RPMI7951 (cell line): ENCODE measurements around the gene IL1RAPL1. TPM values are rescaled to one million over a fixed set of nuclear protein-coding genes. Genes with fewer than 3 reads are reported as not detected.
A peak's percentile ranks its signal among the peaks of the same experiment; 100 is the strongest.

Experiments used
- DNase-seq: peaks from one replicate; pipeline ENCODE4 v3.0.0-alpha.2; 2012; ENCODE audit warnings: low read depth
- total RNA-seq: library from RNA; depleted of rRNA; stranded (reverse); fragments of >200 nt; shearing (Covaris generic); gene quantifications from 2 replicates; pipeline ENCODE4 v1.2.3, GENCODE V29; 2014

IL1RAPL1 gene
- total RNA-seq, 1 experiment from 2014 or later = 4.6 TPM

DNA sequence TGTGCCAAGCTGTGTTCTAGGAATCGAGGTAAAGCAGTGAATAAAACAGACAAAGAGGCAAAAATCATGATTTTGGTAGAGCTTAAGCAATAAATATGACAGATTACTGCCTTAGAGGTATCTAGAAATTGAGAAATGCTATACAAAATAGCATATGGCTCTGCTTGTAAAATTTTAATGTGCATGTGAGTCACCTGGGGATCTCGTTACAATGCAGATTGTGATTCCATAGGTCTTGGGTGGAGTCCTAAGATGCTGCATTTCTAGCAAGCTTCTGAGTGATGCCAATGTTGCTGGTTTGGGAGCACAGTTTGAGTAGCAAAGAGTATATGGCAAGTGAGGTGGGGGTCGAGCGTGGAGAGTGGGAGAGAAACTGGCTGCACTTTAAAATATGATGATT, 930.9 kb downstream of the IL1RAPL1 start:
- DNase-seq = no peak

DNA sequence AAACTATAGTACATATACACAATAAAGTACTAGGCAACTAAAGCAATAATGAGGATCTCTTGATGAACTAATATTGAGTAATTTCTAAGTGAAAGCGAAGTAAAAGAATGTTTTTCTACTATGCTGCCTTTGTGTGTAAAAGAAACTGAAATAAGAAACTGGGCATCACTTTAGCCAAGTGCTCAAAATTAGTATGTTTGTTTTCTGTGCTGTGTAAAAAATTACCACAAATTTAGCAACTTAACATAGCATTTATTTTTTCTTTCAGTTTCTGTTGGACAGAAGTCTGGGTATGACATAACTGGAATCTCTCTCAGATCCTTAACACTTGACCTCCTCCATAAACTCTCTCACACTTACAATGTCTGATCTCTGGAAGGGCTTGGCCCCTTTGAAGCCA, 941.0 kb downstream of the IL1RAPL1 start:
- DNase-seq = no peak

DNA sequence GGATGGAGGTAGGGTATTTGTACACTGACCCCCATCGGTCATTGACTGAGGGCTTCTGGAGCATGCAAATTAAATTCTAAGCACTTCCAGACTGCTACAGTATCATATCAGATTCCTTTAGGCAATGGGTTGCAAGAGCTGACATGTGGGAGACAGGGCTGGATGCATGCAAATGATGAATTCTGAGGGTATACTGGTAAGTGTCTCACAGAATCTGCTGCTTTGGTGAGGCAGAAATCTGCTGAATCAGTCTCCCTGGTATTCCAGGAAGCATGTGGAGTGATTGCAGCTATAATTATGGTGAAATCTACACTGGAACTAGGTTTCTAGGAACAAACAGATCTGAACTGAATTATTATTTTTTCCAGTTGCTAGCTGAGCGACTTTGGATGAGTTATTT, 943.3 kb downstream of the IL1RAPL1 start:
- DNase-seq = no peak

DNA sequence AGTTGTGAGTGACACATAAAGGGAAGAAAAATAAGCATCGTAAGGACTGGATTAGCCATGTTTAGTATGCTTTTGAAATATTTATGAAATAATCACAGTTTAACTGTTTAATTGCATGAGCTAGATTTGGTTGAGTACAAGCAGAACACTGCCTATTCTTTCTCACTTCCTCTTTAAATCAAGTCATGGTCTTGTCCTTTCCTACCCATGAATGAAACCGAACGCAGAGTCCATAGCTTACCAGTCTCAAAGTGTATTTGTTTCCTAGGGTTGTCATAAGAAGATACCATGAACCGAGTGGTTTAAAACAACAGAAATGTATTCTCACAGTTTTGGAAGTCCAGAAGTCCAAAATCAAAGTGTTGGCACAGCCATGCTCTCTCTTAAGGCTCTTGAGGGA, 944.1 kb downstream of the IL1RAPL1 start:
- no peak for DNase-seq

DNA sequence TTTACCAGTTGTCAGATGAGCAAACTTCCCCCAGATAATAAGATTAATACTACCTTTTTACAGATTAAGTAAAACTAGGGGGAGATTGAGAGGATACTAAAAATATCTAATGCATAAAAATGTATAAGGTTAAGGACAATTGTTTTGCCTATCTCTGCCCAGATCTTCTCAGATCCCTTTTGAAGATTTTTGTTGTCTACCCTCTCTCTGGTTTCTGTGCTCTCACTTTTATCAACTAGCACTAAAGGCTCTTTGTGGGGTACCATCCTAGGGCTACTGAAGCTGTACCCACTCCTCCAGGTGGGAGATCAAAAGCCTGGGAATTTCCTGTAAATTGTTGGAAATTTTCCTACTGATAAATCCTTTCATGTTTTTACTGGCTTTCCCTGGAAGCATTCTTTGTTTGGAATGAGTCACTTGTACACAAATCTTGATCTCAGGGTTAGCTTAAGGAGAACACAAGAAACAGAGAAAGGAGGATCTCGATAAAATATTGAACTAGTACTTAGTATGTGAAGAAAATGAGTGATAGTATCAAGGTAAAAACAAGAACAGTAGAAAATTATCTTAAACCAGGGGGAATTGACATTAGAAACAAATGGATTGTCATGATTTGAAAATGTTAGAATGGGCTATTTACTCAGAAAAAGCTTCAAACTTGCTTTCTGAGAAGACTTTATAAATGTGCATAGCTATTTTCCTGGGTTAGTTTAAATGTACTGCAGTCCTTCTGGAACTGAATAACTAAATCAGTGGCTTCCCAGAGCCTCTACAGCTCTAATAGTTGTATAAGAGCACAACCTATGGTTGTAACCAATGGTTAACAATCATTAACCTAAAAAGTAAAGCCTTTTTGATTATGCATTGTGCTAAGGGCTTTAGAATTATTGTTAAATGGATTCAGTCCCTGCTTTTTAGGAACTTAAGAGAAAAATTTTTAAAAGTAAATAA, 948.2 kb downstream of the IL1RAPL1 start:
- DNase-seq = peak; percentile 29

DNA sequence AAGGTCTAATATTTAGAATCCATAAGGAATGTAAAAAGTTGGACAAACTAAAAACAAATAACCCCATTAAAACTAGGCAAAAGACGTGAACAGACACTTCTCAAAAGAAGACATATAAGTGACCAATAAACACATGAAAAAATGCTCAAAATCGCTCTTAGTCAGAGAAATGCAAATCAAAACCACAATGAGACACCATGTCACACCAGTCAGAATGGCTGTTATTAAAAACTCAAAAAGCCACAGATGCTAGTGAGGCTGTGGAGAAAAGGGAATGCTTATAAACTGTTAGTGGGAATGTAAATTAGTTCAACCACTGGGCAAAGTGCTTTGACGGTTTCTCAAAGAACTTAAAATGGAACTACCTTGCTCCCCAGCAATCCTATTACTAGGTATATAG, 953.8 kb downstream of the IL1RAPL1 start:
- peak; percentile 14 for DNase-seq

DNA sequence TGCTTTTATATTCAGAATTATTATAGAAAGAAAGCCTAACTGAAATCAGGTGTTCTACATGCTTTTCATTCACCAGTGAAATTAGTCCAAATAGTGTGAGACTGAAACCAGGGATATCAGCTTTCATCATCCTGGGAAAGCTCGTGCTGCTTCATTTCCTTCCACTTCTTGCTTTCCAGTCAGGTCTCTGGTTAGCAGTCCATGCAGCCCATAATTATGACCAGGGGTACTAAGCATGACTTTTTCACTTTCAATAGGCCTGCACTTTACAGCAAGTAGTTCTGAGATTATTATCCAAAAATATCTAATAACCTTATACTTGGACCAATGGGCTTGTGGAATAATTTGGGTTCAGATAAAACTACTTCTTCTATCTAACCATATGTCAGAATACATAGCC, 954.9 kb downstream of the IL1RAPL1 start:
- no peak for DNase-seq

DNA sequence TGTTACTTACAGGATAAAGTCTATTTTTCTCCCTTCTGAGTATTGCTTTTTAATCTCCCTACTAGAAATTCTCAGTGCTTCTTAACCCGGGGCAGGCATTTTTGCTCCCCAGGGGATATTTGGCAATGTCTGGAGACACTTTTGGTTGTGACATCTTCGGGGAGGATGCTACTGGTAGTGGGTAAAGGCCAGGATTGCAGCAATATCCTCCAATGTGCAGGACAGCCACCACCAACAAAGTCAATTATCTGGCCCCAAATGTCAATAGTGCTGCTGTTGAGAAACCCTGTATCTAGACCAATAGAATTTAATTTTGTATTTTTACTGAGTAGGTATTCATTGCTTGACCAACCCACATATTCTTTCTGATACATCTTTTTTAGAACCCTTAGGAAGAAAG, 958.6 kb downstream of the IL1RAPL1 start:
- no peak for DNase-seq

DNA sequence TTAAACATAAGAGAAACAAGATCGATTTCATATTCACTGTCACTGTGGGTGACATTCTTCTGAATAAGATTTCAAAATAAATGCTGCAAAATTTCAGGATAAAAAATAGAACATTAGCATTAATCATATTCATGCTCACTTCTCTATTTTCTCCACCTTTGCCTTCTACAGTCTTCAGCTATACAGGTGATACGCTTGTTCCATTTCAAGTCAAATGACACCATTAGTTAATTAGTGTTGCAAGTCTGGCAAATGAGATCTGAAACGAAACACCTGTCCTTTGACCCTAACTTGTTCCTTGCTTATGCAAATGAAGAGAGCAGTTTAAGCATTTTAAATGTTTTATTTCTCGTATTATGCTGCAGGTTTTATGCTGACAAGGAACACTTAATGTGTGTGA, 960.6 kb downstream of the IL1RAPL1 start:
- no peak for DNase-seq

DNA sequence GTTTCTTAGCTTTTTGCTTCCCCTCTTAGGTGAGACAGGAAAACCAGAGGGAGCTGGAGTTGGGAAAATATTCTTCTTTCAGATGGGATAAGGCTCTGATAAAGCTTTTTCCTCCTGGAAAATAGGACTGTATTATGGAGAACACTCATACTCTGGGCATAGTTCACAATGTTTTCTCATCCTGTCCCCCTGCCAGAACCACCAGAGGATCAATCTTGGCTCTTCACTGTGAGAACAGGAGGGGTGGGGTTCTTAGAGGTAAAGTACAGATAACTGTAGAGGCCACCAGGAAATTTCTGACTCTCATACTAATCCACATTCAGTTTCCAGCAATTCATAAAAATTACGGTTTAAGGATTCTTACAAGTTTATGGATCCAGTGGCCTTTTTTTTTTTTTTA, 966.3 kb downstream of the IL1RAPL1 start:
- no peak for DNase-seq

DNA sequence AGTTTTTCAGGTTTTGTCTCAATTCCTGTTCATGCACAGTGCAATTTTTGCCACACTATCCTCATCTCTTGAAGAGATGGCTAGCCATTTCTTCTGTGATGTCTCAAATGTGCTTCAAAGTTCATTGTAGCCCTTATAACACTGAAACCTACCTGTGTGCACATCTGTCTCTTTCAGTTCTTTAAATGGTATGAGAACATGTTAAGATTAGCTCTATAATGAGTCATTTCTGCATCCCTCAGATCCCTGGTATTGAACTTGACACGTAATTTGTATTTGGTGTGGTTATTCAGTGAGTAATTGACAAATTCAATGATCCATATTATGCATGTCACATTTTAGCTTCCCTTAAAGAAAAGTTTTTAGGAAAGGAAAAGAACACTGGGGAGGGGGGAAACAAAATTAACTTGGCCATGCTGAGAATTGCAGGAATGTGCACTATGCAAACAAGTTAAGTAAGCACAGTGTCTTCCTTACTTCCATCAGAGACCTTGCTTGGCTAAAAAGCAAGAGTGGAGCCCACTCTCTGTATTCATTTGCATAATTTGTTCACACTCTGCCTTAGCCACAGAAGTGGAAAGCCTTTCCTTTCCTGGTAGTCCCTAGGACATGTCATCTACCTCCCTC, 968.3 kb downstream of the IL1RAPL1 start:
- DNase-seq = no peak

DNA sequence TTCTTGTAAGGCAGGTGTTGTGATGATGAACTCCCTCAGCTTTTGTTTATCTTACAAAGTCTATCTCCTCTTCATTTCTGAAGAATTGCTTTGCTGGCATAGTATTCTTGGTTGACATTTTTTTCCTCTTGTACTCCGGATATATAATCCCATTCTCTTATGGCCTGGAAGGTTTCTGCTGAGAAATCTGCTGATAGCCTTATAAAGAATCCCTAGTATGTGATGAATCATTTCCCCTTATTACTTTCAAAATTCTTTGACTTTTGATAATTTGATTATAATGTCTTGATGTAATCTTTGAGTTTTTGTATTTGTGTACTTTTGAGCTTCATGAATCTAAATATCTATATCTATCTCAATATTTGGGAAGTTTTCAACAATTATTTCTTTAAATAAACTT, 972.8 kb downstream of the IL1RAPL1 start:
- DNase-seq = no peak

DNA sequence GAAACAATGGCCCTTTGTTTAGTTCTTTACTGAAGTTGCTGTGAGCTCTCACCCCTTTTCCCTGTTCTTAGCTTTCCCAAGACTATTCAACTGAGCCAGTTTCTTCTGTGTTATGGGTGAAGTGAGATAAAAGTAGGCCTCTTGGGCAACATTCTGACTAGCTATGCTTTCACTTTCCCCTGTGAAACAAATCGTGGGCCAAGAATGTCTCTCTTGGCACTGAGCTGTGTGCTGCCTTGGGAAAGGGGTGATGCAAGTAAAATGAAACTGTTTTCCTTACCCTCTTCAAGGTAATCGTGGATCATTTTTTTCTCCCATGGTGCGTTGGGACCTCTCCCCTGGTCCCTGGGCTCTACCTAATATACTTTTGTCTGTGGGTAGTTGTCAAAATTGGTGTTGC, 974.2 kb downstream of the IL1RAPL1 start:
- no peak for DNase-seq

DNA sequence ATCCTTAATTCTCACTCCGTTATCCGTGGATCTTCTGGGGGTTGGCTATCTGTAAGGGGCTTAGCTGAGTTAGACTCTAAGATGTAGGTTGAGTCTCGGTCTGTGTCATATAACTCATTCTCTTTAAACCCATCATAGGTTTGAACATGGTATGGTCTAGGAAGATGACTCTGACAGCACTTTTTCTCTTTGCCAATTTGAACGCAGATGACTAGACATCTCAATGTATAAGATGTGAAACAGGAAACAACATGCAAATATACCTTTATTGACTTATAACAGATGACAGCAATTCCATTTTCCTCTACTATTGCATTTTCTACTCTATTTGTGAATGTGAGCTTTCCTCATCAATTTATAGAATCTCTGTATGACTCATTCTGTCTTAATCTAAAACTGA, 993.3 kb downstream of the IL1RAPL1 start:
- DNase-seq = no peak

DNA sequence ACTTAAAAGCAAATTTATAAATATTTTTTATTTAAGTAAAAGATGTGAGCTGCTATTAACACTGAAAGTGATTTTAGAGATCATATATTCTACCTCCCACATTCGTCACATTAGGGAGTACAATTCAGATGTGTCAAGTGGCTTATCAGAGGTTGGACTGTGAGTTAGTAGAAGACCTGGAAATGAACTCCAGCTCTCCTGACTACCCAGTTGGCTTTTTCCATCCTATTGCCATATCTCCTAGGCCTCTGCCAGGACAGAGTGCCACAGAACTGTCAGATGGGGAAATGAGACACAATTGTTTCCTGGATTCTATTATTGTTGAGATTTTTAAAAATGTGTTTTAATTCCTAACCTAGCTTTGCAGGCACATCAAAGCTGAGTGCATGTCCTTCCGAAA, 994.0 kb downstream of the IL1RAPL1 start:
- no peak for DNase-seq

DNA sequence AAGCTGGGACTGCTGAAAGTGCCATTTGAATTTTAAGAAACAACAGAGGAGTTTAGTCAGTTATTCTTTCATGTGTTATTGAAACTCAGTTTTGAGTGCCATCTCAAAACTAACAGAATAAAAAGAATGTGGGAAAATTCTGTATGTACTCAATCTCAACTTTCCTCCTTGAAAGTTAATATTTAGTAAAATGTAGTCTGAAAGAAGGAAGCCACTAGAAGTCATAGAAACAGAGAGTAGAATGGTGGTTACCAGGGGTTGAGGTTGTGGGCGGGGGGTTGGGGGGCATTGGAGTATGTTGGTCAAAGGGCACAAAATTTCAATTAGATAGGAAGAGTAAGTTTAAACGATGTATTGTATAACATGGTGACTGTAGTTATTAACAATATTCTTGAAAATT, 999.9 kb downstream of the IL1RAPL1 start:
- DNase-seq = no peak

DNA sequence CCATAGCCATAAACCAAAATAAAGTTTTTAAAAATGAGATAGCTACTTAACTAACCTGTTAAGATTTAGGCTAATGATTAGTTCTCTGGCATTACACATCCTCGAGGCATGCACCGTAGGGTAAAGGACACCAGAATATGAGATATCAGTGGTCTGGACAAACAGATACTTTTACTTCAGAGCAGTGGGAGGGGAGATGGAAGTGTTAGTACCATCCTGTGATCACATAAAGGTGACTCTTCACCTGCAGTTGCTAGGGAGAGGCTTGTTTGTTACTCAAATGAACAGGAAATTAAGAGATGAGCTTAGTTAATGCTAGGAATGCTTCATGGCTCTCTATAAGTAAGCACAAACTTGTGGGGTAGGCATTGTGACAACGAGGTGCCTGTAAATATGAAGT, 1003.7 kb downstream of the IL1RAPL1 start:
- no peak for DNase-seq

DNA sequence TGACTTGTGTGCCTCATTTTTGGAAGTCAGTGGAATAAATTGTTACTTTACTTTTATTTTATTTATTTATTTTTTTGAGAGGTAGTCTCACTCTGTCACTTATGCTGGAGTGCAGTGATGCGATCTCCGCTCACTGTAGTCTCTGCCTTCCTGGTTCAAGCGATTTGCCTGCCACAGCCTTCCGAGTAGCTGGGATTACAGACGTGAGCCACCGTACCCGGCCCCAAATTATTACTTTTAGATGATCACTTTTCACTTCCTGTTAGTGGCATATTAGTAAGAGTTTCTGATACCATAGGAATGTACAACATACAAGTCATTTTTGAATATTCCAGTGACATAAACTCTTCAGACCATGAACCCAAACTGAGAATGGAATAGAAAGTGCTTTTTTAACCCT, 1017.1 kb downstream of the IL1RAPL1 start:
- no peak for DNase-seq

DNA sequence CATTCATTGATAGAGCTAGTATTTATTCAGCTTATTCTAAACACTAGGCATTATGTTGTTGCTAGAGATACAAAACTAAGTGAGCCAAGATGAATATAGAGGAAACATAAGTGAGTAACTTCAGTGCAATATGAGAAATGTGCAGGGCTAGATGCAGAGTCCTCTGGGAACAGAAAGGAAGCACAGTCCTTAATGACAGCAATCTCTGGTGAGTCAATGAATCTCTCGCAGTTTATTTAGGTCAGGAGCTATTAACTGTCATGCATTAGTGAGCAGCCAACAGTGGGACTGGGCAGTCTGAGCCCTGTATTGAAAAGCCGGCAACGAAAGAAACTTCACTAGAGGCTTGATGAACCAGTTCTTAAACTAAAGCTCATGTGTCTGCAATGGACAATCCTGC, 1030.0 kb downstream of the IL1RAPL1 start:
- DNase-seq = peak; percentile 19

DNA sequence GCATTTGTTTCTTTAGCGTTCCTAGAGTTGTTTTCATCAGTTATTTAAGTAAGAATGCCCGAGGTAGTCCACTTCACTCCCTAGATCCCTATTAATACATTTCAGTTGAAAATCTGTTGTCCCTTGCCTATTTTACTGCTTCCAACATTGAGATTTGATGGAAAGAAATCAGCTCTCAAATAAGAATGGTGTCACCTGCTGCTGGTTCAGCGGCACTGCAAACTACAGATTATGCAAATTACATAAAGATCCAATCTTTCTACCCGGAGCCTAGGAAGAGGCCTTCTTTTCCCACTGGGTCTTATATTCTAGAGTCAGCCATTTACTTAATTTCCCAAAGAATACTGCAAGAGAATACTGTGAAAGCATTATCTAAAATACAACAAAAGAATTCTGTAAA, 1030.5 kb downstream of the IL1RAPL1 start:
- DNase-seq = no peak

DNA sequence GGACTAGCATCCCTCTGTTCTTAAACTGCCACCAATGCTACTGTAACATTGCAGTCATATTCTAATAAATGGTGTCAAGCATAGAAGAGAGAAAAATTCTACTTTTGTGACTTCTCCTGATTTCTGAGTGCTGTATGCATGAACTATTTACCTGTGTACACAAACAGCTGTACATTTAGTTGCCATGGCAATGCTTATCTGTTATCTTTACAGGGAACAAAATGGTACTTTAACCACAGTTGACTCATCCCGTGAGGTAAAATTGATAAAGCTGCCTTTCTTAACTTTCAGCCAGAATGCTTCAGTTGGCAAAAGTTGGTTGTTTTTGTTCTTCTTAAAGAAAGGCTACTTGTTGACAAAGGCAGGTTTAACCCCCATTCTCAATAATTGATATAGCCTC, 1040.6 kb downstream of the IL1RAPL1 start:
- DNase-seq = peak; percentile 36

DNA sequence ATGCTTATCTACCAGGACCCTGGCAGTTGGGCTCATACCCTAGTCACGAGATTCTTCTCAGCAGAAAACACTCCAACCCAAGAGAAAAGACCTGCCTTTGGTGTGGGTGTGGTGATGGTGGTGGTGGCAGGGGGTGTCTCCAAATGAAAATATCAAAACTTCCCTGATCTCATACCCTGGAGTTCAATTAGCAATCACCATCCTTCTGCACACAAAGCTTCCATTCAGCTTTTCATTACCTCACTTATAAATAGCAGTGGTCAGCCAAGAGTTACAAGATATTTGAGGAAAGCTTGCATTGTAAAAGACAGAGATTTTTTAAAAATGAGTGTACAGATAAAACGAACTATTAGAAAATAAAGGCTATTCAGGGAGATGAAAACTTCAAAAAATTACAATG, 1047.3 kb downstream of the IL1RAPL1 start:
- peak; percentile 15 for DNase-seq

DNA sequence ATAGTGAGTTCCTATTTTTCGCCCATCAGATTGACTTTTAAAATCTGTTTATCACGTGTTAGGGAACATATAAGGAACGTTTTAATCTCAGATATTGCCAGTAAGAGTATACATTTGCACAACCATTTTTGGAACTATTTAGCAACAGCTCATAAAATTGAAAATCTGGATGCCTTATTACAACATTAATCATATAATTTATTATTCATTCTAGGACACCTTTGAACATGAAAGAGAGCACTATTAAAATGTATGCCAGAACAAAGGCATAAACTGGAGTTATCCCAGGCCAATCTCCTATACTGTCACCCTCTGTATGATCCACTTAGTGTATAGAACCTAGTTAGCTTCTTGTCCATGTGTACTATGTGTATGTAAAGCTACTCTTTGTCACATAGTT, 1049.1 kb downstream of the IL1RAPL1 start:
- DNase-seq = no peak
